NCI-H146 treated with DMSO at 0.1 percent for 48 hours (cell line): ENCODE measurements around the gene LCMT1.
"Not testable (repeated sequence)": the region's sequence is repeated elsewhere in the genome, so short reads cannot be mapped to it uniquely, and the experiment has no call there.

ENCODE experiments used
- DNase-seq: peaks from one replicate; lab custom pipeline; 2025; ENCODE audit not compliant: unreplicated experiment; lab: John Stamatoyannopoulos, UW

The LCMT1 gene

GRCh38 chr16:25141648-25142047, 30.1 kb downstream of the LCMT1 start:
- no peak for DNase-seq

GRCh38 chr16:25143928-25144327, 32.4 kb downstream of the LCMT1 start:
- DNase-seq: no peak

- DNase-seq: no peak
Measured at GRCh38 chr16:25148568-25149215, 37.1 kb downstream of the LCMT1 start.

- no peak for DNase-seq
Measured at GRCh38 chr16:25151996-25152395, 40.5 kb downstream of the LCMT1 start.

GRCh38 chr16:25155553-25156460, 44.3 kb downstream of the LCMT1 start:
- no peak for DNase-seq

- peak; percentile 84 for DNase-seq
Measured at GRCh38 chr16:25157271-25157875, 45.8 kb downstream of the LCMT1 start.

GRCh38 chr16:25158401-25158800, 46.9 kb downstream of the LCMT1 start:
- no peak for DNase-seq

GRCh38 chr16:25161753-25162367, 50.3 kb downstream of the LCMT1 start:
- no peak for DNase-seq

GRCh38 chr16:25163683-25164082, 52.1 kb downstream of the LCMT1 start:
- DNase-seq: no peak

GRCh38 chr16:25165284-25165683, 53.7 kb downstream of the LCMT1 start:
- DNase-seq: no peak

GRCh38 chr16:25167920-25168319, 56.4 kb downstream of the LCMT1 start:
- DNase-seq: not testable (repeated sequence)

- no peak for DNase-seq
Measured at GRCh38 chr16:25171390-25171789, 59.8 kb downstream of the LCMT1 start.

GRCh38 chr16:25172831-25173230, 61.3 kb downstream of the LCMT1 start:
- no peak for DNase-seq

- DNase-seq: no peak
Measured at GRCh38 chr16:25174285-25174684, 62.7 kb downstream of the LCMT1 start.

GRCh38 chr16:25176136-25176535, 64.6 kb downstream of the LCMT1 start:
- no peak for DNase-seq

GRCh38 chr16:25177512-25177830, 65.9 kb downstream of the LCMT1 start:
- DNase-seq: no peak

- DNase-seq: no peak
Measured at GRCh38 chr16:25177831-25178688, 66.5 kb downstream of the LCMT1 start.

- not testable (repeated sequence) for DNase-seq
Measured at GRCh38 chr16:25181236-25181635, 69.7 kb downstream of the LCMT1 start.

GRCh38 chr16:25184771-25185170, 73.2 kb downstream of the LCMT1 start:
- no peak for DNase-seq

GRCh38 chr16:25187491-25187795, 75.9 kb downstream of the LCMT1 start:
- DNase-seq: no peak

GRCh38 chr16:25189305-25189704, 77.8 kb downstream of the LCMT1 start:
- DNase-seq: no peak
